Measurements from ENCODE around the gene AIRE.

AIRE gene

GRCh38 chr21:44329086-44329889 lies 43.6 kb downstream of the AIRE start:
- in situ Hi-C loops (cut with MboI; ENCODE audit: low sequenced_read_pairs, unreplicated experiment): no loop called here
- DNase-seq (ENCODE audit: low spot score): no peak
- TF ChIP-seq CTCF (IDR thresholded peaks at IDR 0.05; ENCODE audit: borderline replicate concordance, control extremely low read depth, extremely low read depth, insufficient read depth, missing control alignments): no peak

GRCh38 chr21:44329971-44330681 lies 44.5 kb downstream of the AIRE start:
- DNase-seq (ENCODE audit: low spot score): no peak
- in situ Hi-C loops (cut with MboI; ENCODE audit: low sequenced_read_pairs, unreplicated experiment): no loop called here
- TF ChIP-seq CTCF (IDR thresholded peaks at IDR 0.05; ENCODE audit: borderline replicate concordance, control extremely low read depth, extremely low read depth, insufficient read depth, missing control alignments): no peak

GRCh38 chr21:44330698-44331097 lies 45.0 kb downstream of the AIRE start:
- in situ Hi-C loops (cut with MboI; ENCODE audit: low sequenced_read_pairs, unreplicated experiment): no loop called here
- no peak for DNase-seq (ENCODE audit: low spot score)
- TF ChIP-seq CTCF (IDR thresholded peaks at IDR 0.05; ENCODE audit: borderline replicate concordance, control extremely low read depth, extremely low read depth, insufficient read depth, missing control alignments): no peak

- no peak for TF ChIP-seq CTCF (IDR thresholded peaks at IDR 0.05; ENCODE audit: borderline replicate concordance, control extremely low read depth, extremely low read depth, insufficient read depth, missing control alignments)
- in situ Hi-C loops (cut with MboI; ENCODE audit: low sequenced_read_pairs, unreplicated experiment): no loop called here
- no peak for DNase-seq (ENCODE audit: low spot score)
These were observed 45.5 kb downstream of the AIRE start for GRCh38 chr21:44331209-44331608.

- DNase-seq (ENCODE audit: low spot score): no peak
- in situ Hi-C loops (cut with MboI; ENCODE audit: low sequenced_read_pairs, unreplicated experiment): no loop called here
- no peak for TF ChIP-seq CTCF (IDR thresholded peaks at IDR 0.05; ENCODE audit: borderline replicate concordance, control extremely low read depth, extremely low read depth, insufficient read depth, missing control alignments)
These were observed 46.1 kb downstream of the AIRE start for GRCh38 chr21:44331650-44332307.

- DNase-seq (ENCODE audit: low spot score): no peak
- no peak for TF ChIP-seq CTCF (IDR thresholded peaks at IDR 0.05; ENCODE audit: borderline replicate concordance, control extremely low read depth, extremely low read depth, insufficient read depth, missing control alignments)
- in situ Hi-C loops (cut with MboI; ENCODE audit: low sequenced_read_pairs, unreplicated experiment): no loop called here
These were observed 46.7 kb downstream of the AIRE start for GRCh38 chr21:44332383-44332782.

Data from GM13976 (cell line).